HFFc6 (cell line): ENCODE measurements around the gene MAP7D3. TPM values are rescaled to one million over a fixed set of nuclear protein-coding genes. Genes with fewer than 3 reads are reported as not detected.
A peak's percentile ranks its signal among the peaks of the same experiment; 100 is the strongest.
"Not testable (repeated sequence)": the region's sequence is repeated elsewhere in the genome, so short reads cannot be mapped to it uniquely, and the experiment has no call there.

Experiments used
- DNase-seq: peaks from one replicate; pipeline ENCODE4 v3.0.0-alpha.2; 2018
- H3K27ac Mint-ChIP-seq: 2 replicates; pipeline ENCODE4 v1.8.0; 2020; ENCODE audit warnings: mild to moderate bottlenecking, mixed read lengths
- H3K27me3 Mint-ChIP-seq: 2 replicates; pipeline ENCODE4 v1.8.0; 2021; ENCODE audit warnings: mild to moderate bottlenecking, moderate library complexity, mixed read lengths; ENCODE audit not compliant: insufficient read depth
- H3K36me3 Mint-ChIP-seq: 2 replicates; pipeline ENCODE4 v1.8.0; 2021; ENCODE audit warnings: low read depth, mixed read lengths
- H3K4me1 Mint-ChIP-seq: 2 replicates; pipeline ENCODE4 v1.8.0; 2020; ENCODE audit warnings: low read depth, mixed read lengths
- H3K4me3 Mint-ChIP-seq: 2 replicates; pipeline ENCODE4 v1.8.0; 2020; ENCODE audit warnings: mild to moderate bottlenecking, moderate library complexity, mixed read lengths
- H3K9me3 Mint-ChIP-seq: 2 replicates; pipeline ENCODE4 v1.8.0; 2020; ENCODE audit warnings: mild to moderate bottlenecking, mixed read lengths
- CTCF ChIP-seq: fragments of 200-600 bp; sonication (generic); IDR thresholded peaks from 2 replicates; pipeline ENCODE4 v1.5.0; 2021; ENCODE audit warnings: antibody characterized with exemption, mild to moderate bottlenecking
- total RNA-seq, 6 experiments: library from RNA; stranded (reverse); fragmentation: NEBNext Ultra II Directional; extraction: Animal tissue kit (Norgen Biotek cat#: 25700); gene quantifications; 2 replicates in 1 of 6; 3 replicates in 5 of 6; pipeline ENCODE4 v1.2.3, GENCODE V29; 2021

Gene MAP7D3
- total RNA-seq, 6 experiments from 2014 or later: 26.9 to 30.5 (median 28.7) TPM

GRCh38 chrX:136250191-136251040 lies 784 bp downstream of the MAP7D3 start:
- no peaks in the 10 kb centered on the region for H3K9me3 Mint-ChIP-seq
- peaks cover 1% of the 10 kb centered on the region; the same call in 1 of the 2 replicates for H3K27me3 Mint-ChIP-seq
- peak overlapping the region; percentile 91 for H3K4me3 Mint-ChIP-seq
- no peaks in the 10 kb centered on the region for H3K36me3 Mint-ChIP-seq
- peaks cover 38% of the 10 kb centered on the region for H3K4me1 Mint-ChIP-seq
- peak overlapping the region; percentile 69 for H3K27ac Mint-ChIP-seq
- TF ChIP-seq CTCF: no peak
- DNase-seq: peak; percentile 15

- Mint-ChIP-seq H3K36me3 (peaks cover 22% of the 10 kb centered on the region), H3K27ac (no peak overlapping the region), H3K9me3 (no peaks in the 10 kb centered on the region), H3K27me3 (peaks cover 1% of the 10 kb centered on the region; the same call in 1 of the 2 replicates), H3K4me1 (peaks cover 23% of the 10 kb centered on the region), H3K4me3 (no peak overlapping the region)
- no peak for DNase-seq
- TF ChIP-seq CTCF: no peak
Measured at GRCh38 chrX:136246201-136246600, 5.0 kb downstream of the MAP7D3 start.

GRCh38 chrX:136237849-136238248 lies 13.4 kb downstream of the MAP7D3 start:
- not testable (repeated sequence) for H3K9me3 Mint-ChIP-seq, H3K27ac Mint-ChIP-seq, H3K27me3 Mint-ChIP-seq, DNase-seq, H3K4me3 Mint-ChIP-seq, H3K4me1 Mint-ChIP-seq
- peaks cover 14% of the 10 kb centered on the region for H3K36me3 Mint-ChIP-seq

- DNase-seq: no peak
- H3K36me3 Mint-ChIP-seq: peaks cover 9% of the 10 kb centered on the region
- H3K27me3 Mint-ChIP-seq: no peaks in the 10 kb centered on the region
- no peak overlapping the region for H3K27ac Mint-ChIP-seq
- no peaks in the 10 kb centered on the region for H3K4me1 Mint-ChIP-seq
- H3K4me3 Mint-ChIP-seq: no peak overlapping the region
- H3K9me3 Mint-ChIP-seq: no peaks in the 10 kb centered on the region
- no peak for TF ChIP-seq CTCF
Measured at GRCh38 chrX:136237074-136237473, 14.1 kb downstream of the MAP7D3 start.

- DNase-seq: no peak
- Mint-ChIP-seq H3K4me1 (peaks cover 21% of the 10 kb centered on the region), H3K36me3 (peaks cover 15% of the 10 kb centered on the region), H3K27ac (no peak overlapping the region), H3K9me3 (no peaks in the 10 kb centered on the region), H3K4me3 (no peak overlapping the region), H3K27me3 (no peaks in the 10 kb centered on the region; the same call in 1 of the 2 replicates)
- no peak for TF ChIP-seq CTCF
Measured at GRCh38 chrX:136228839-136229207, 22.4 kb downstream of the MAP7D3 start.
